ENCODE measurements around the gene PALM.
A peak's percentile ranks its signal among the peaks of the same experiment; 100 is the strongest.
"Not testable (repeated sequence)": the region's sequence is repeated elsewhere in the genome, so short reads cannot be mapped to it uniquely, and the experiment has no call there.

Gene PALM

GRCh38 chr19:679418-680286, 29.1 kb upstream of the PALM start:
- DNase-seq, result no peak

- peak; percentile 94 for DNase-seq
Measured at GRCh38 chr19:680287-681028, 28.3 kb upstream of the PALM start.

GRCh38 chr19:681029-682019, 27.4 kb upstream of the PALM start:
- peak; percentile 82 to 87 for DNase-seq

DNA sequence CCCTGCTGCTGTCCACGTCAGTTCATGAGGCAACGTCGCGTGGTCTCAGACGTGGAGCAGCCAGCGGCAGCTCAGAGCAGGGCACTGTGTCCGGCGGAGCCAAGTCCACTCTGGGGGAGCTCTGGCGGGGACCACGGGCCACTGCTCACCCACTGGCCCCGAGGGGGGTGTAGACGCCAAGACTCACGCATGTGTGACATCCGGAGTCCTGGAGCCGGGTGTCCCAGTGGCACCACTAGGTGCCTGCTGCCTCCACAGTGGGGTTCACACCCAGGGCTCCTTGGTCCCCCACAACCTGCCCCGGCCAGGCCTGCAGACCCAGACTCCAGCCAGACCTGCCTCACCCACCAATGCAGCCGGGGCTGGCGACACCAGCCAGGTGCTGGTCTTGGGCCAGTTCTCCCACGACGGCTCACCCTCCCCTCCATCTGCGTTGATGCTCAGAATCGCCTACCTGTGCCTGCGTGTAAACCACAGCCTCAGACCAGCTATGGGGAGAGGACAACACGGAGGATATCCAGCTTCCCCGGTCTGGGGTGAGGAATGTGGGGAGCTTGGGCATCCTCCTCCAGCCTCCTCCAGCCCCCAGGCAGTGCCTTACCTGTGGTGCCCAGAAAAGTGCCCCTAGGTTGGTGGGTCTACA, 25.9 kb upstream of the PALM start:
- no peak for DNase-seq

DNA sequence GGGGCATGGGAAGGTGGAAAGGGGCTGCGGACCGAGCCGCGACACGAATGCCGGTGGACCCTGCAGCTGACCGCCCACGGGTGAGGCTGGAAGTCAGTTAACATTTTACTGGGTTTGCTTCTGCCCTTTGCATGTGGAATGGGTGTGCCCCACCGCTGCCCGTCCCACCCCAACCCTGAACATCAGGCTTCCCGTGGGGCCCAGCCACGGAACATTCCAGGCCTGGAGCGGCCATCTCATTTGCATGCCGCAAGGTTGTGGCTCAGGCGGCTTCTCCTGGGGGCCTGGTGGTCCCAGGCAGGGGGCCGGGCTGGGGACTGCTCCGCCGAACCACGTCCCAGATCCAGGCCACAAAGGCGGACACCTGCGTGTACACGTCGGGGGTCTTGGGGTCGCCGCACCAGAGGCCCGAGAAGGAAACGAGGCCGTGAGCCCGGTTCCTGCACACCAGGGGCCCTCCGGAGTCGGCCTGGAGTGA, 23.2 kb upstream of the PALM start:
- DNase-seq, result no peak

DNA sequence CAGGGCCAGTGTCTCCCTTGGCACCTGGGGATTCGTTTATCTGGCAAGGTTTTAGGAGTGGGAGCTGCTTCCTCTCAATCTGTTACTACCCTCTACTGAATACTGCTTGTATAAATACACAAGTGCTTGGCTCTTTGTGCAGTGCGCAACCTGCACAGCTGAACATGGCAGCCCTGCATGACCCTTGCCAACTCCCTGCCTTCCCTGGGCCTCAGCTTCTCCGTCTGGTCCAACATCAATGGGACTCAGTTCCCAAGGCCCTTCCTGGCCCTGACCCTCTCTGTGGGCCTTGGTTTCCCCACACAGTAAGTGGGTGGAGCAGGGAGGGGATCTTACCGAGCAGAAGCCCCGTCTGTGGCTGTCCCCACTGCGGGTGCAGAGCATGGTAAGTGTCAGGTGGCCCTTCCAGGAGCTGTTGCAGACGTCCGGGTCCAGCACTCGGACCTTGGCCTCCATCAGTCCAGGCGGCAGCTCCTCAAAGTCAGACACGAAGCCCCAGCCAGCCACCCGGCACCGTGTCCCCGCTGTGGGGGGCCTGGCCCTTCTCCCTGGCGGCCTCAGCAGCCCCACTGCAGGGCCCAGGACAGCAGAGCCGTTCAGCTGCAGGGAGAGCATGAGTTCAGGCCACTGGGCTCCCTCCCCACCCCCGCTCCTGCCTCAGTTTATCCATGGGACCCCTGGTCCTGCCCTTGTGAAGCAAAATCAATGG, 22.0 kb upstream of the PALM start:
- no peak for DNase-seq

- no peak for DNase-seq
Measured at GRCh38 chr19:687569-688166, 21.1 kb upstream of the PALM start.

GRCh38 chr19:688214-688613, 20.5 kb upstream of the PALM start:
- DNase-seq, result no peak

- no peak for DNase-seq
Measured at GRCh38 chr19:688992-689391, 19.7 kb upstream of the PALM start.

DNA sequence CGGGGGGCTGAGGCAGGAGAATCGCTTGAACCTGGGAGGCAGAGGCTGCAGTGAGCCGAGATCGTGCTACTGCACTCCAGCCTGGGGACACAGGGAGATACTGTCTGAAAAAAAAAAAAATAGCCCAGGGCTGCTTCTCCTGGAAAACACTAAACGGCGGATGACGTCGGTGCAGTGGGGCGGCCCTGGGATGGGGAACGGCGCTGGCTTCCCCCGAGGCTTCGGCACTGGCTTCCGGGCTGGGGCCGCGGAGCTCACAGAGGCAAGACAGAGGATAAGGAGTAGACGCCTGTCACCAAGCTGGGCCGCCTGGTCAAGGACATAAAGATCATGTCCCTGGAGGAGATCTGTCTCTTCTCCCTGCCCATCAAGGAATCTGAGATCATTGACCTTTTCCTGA, 18.5 kb upstream of the PALM start:
- no peak for DNase-seq

DNA sequence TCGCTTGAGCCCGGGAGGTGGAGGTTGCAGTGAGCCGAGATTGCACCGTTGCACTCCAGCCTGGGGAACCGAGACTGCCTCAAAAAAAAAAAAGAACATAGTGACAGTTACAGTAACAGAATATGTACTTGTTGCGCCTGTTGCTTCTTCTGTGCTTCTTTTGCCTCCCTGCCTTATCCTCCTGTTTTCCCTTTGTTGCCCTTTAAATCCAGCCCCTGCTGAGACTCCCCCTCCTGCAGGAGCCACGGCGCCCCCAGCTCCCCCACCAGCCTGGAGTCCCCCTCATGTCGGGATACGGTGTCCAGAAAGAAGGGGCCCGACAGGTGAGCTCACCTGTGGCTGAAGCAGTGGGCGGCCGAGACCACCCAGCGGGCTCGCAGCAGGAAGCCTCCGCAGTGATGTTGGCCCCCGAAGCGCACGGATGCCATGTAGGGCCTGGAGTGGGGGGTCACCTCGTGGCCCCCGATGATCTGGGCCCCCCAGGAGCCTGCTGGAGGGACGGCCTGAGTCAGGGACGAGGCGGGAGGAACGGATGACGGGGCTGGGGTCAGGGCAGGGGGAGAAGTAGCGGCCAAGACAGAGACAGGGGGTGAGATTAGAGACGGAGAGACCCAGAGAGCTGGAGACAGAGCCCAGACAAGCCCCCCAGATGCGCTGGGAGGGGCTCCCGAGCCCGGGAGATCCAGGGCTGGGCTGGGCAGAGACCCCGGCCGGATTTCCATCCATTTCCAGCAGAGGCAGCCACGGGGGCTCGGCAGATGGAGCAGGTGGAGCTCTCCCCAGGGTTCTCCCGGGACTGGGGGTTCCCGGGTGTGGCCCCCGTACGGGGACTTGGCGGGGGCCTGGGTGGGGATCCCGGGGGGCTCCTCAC, 14.0 kb upstream of the PALM start:
- DNase-seq, result no peak

DNA sequence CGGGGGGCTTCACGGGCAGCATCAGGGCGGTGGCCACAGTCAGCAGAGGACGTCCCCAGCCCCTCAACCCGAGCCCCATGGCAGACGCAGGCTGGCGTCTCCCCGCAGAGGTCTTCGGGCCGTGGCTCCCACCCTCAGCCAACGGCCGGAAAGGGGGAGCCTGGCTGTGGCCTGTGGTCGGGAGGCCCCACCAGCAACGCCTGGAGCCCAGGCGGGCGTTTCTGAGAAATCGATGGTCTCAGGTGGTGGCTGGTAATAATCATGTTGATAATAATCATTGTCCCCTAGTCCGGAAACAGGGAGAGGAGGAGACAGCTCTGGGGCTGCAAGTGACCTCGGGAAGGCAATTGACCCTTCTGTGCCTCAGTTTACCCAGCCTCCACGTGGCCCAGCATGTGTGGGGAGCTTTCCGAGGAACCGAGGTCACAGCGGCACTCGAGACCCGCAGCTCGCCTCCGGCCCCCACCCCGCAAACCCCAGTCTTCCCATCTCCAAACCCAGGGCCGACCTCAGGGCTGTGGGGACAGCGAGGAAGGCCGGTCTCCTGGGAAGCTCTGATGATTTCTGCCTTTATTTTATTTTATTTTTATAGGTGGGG, 13.3 kb upstream of the PALM start, which contains the start of gene PRSS57:
Gene PRSS57 (minus strand): TSS at position 101 of the 598 bp plus-strand sequence. CDS start 22 bp downstream, at position 79.
- DNase-seq, result no peak

- DNase-seq, result not testable (repeated sequence)
Measured at GRCh38 chr19:698529-698928, 10.2 kb upstream of the PALM start.

DNA sequence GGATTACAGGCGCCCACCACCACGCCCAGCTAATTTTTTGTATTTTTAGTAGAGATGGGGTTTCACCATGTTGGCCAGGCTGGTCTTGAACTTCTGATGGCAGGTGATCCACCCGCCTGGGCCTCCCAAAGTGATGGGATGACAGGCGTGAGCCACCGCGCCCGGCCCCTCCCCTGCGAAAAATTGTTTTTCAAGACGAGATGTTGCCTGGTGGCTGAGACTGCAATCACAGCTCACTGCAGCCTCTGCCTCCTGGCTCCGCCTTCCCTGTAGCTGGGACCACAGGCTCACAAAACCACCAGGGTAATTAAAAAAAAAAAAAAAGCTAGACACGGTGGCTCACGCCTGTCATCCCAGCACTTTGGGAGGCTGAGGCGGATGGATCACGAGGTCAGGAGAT, 8.8 kb upstream of the PALM start:
- not testable (repeated sequence) for DNase-seq

DNA sequence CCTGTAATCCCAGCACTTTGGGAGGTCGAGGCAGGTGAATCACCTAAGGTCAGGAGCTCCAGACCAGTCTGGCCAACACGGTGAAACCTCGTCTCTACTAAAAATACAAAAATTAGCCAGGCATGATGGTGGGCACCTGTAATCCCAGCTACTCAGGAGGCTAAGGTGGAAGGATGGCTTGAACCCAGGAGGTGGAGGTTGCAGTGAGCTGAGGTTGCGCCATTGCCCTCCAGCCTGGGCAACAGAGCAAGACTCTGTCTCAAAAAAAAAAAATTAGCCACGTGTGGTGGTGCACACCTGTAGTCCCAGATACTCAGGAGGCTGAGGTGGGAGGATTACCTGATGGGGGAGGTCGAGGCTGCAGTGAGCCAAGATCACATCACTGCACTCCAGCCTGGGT, 5.9 kb upstream of the PALM start:
- DNase-seq, result not testable (repeated sequence)

DNA sequence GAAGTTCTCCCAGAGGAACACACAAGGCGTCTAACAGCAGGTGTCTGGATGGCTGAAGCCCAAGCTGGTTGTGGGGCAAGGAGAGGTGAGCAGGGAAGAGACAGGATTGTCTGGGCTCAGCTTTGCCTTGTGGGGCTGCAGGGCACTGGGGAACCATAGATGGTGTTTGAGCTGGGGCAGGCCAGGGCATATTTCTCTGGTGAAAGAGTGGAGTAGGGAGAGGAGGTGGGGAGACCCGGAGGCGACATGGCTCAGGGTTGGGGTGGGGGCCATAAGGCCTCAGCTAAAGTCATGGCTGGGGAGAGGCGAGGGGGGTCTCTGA, 5.4 kb upstream of the PALM start:
- no peak for DNase-seq

DNA sequence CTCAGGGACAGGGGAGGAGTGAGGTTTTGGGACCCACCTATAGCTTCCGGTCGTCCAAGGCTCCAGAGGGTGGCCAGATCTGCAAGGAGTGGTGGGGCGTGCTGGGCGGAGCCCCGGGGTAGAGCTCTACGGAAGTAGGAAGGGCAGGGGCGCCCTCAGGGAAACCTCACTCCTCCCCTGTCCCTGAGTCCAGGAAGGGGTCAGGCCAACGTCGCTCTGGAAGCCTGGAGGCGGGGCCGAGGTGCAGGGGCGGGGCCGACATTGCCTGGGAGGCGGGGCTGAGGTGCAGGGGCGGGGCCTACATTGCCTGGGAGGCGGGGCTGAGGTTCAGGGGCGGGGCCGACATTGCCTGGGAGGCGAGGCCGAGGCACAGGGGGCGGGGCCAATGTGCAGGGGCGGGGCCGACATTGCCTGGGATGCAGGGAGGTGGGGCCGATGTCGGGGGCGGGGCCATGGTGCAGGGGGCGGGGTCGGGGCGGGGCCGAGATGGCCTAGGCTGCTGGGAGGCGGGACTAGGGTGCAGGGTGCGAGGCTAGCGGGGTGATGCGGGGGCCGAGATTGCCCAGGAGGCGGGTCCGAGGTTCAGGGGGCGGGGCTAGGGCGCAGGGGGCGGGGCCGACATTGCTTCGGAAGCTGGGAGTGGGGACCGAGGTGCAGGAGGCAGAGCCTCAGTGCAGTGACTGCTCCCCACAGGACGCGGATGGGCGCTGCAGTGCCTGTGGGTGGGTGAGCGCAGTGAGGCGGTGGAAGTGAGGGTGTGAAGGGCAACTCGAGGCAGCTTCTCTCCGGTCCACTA, 4.9 kb upstream of the PALM start:
- peak; percentile 91 to 92 for DNase-seq

- no peak for DNase-seq
Measured at GRCh38 chr19:704447-704741, 4.3 kb upstream of the PALM start.

All from AML-193 (cell line).